Neutrophil (primary cell): ENCODE data around the gene LDLRAD4.

Source experiments
- H3K27ac ChIP-seq: fragments of 200-600 bp; sonication (generic); 2 replicates; pipeline ENCODE4 v1.5.1; 2016; ENCODE audit warnings: mild to moderate bottlenecking, moderate library complexity
- H3K27me3 ChIP-seq: fragments of 200-600 bp; sonication (generic); 2 replicates; pipeline ENCODE4 v1.6.0; 2016; ENCODE audit warnings: mild to moderate bottlenecking
- H3K36me3 ChIP-seq: fragments of 200-600 bp; sonication (generic); 2 replicates; pipeline ENCODE4 v1.5.1; 2017
- H3K4me1 ChIP-seq, 2 experiments: fragments of 200-600 bp in 1 of 2; sonication (generic) in 1 of 2; 1 replicate in 1 of 2; 2 replicates in 1 of 2; pipeline versions ENCODE4 v1.5.1 to v1.6.1; 2013 to 2016; ENCODE audit warnings: low read depth in 1 of 2, low read length in 1 of 2, mild to moderate bottlenecking in 1 of 2, moderate library complexity in 1 of 2; ENCODE audit not compliant: control insufficient read depth in 1 of 2, insufficient read depth in 1 of 2
- H3K4me3 ChIP-seq, 2 experiments: fragments of 200-600 bp in 1 of 2; sonication (generic) in 1 of 2; 1 replicate in 1 of 2; 2 replicates in 1 of 2; pipeline ENCODE4 v1.5.1; 2013 to 2016; ENCODE audit warnings: low read depth in 1 of 2, low read length in 1 of 2, mild to moderate bottlenecking in 1 of 2, moderate library complexity in 1 of 2
- H3K9me3 ChIP-seq: fragments of 200-600 bp; sonication (generic); 2 replicates; pipeline ENCODE4 v1.5.1; 2016
- CTCF ChIP-seq: fragments of 200-600 bp; sonication (generic); IDR thresholded peaks from 2 replicates; pipeline ENCODE4 v1.5.1; 2016; ENCODE audit warnings: antibody characterized with exemption

The LDLRAD4 gene

GRCh38 chr18:13369353-13369752 is 150.8 kb downstream of the LDLRAD4 start:
- Histone ChIP-seq H3K27me3 (no peaks in the 10 kb centered on the region), H3K36me3 (no peaks in the 10 kb centered on the region), H3K27ac (no peak overlapping the region), H3K9me3 (no peaks in the 10 kb centered on the region), H3K4me1 (peaks cover 0 to 5% of the 10 kb centered on the region in 2 experiments), H3K4me3 (no peak overlapping the region)
- TF ChIP-seq CTCF, result no peak

GRCh38 chr18:13369756-13370510 is 151.4 kb downstream of the LDLRAD4 start:
- peaks cover 0 to 5% of the 10 kb centered on the region in 2 experiments for H3K4me1 ChIP-seq
- H3K27me3 ChIP-seq, result no peaks in the 10 kb centered on the region
- H3K36me3 ChIP-seq, result no peaks in the 10 kb centered on the region
- TF ChIP-seq CTCF, result no peak
- no peak overlapping the region for H3K27ac ChIP-seq
- H3K4me3 ChIP-seq, result no peak overlapping the region
- H3K9me3 ChIP-seq, result no peaks in the 10 kb centered on the region

- Histone ChIP-seq H3K9me3 (no peaks in the 10 kb centered on the region), H3K36me3 (no peaks in the 10 kb centered on the region), H3K27ac (no peak overlapping the region), H3K4me3 (no peak overlapping the region), H3K27me3 (no peaks in the 10 kb centered on the region), H3K4me1 (peaks cover 0 to 5% of the 10 kb centered on the region in 2 experiments)
- TF ChIP-seq CTCF, result no peak
These were observed 152.6 kb downstream of the LDLRAD4 start for GRCh38 chr18:13370995-13371625.

GRCh38 chr18:13371689-13372418 is 153.3 kb downstream of the LDLRAD4 start:
- H3K27me3 ChIP-seq, result no peaks in the 10 kb centered on the region
- TF ChIP-seq CTCF, result no peak
- H3K9me3 ChIP-seq, result no peaks in the 10 kb centered on the region
- H3K4me1 ChIP-seq, result peaks cover 0 to 5% of the 10 kb centered on the region in 2 experiments
- H3K4me3 ChIP-seq, result no peak overlapping the region
- no peaks in the 10 kb centered on the region for H3K36me3 ChIP-seq
- no peak overlapping the region for H3K27ac ChIP-seq

GRCh38 chr18:13372531-13372951 is 154.0 kb downstream of the LDLRAD4 start:
- no peak for TF ChIP-seq CTCF
- Histone ChIP-seq H3K4me1 (no peaks in the 10 kb centered on the region), H3K27me3 (no peaks in the 10 kb centered on the region), H3K36me3 (no peaks in the 10 kb centered on the region), H3K9me3 (no peaks in the 10 kb centered on the region), H3K4me3 (no peak overlapping the region), H3K27ac (no peak overlapping the region)
